ENCODE results near the gene RERE. TPM values are rescaled to one million over a fixed set of nuclear protein-coding genes. Genes with fewer than 3 reads are reported as not detected.

Gene RERE
- total RNA-seq, 2 experiments from 2014 or later: 73.1 to 211 TPM

DNA sequence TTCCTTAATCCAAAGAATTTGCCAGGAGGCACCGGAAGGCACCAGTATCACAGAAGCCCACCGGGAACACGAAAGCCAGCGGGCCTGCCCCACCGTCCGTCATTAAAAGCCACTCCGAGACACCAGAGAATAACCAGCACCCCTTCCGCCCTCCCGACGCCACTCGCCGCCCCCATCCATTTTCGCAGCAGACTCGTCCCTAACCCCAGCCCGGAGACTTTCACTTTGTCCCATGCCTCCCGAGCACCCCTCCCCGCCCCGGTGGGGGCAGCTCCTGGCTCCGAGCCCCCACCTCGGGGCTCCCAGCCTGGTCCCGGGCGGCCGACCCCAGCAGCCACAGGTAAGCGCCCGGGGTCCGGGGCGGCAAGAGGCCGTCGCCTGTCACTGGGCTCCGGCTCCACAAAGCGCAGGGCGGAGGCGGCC is 394.2 kb downstream of the RERE start:
- BruUV-seq (replicated peaks): no TSS peak
- peak overlapping the region; percentile 87 for H3K4me3 ChIP-seq (ENCODE audit: low read depth, low read length, poor library complexity, severe bottlenecking)
- TF ChIP-seq, protein P1, sequence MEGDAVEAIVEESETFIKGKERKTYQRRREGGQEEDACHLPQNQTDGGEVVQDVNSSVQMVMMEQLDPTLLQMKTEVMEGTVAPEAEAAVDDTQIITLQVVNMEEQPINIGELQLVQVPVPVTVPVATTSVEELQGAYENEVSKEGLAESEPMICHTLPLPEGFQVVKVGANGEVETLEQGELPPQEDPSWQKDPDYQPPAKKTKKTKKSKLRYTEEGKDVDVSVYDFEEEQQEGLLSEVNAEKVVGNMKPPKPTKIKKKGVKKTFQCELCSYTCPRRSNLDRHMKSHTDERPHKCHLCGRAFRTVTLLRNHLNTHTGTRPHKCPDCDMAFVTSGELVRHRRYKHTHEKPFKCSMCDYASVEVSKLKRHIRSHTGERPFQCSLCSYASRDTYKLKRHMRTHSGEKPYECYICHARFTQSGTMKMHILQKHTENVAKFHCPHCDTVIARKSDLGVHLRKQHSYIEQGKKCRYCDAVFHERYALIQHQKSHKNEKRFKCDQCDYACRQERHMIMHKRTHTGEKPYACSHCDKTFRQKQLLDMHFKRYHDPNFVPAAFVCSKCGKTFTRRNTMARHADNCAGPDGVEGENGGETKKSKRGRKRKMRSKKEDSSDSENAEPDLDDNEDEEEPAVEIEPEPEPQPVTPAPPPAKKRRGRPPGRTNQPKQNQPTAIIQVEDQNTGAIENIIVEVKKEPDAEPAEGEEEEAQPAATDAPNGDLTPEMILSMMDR (conservative IDR thresholded peaks at IDR 0.05; ENCODE audit: low read length): no peak
- no peak for TF ChIP-seq EZH2phosphoT487 (IDR thresholded peaks at IDR 0.05; ENCODE audit: borderline replicate concordance, low read depth, low read length)
- H3K9me2 ChIP-seq (ENCODE audit: insufficient read depth, low read length): no peaks in the 10 kb centered on the region
- no peaks in the 10 kb centered on the region for H3K9me3 ChIP-seq (ENCODE audit: low read length)
- peak overlapping the region; percentile 97 for H3K4me2 ChIP-seq (ENCODE audit: low read length)
- H3K79me2 ChIP-seq (ENCODE audit: insufficient read depth, low read depth, low read length): peaks cover 75% of the 10 kb centered on the region
- POLR2A ChIA-PET: interaction anchor here (0.9 kb wide), 1 partner anchor 87 kb away, joined by 3 read pairs; no protein-coding TSS in a partner anchor
- peaks cover 64% of the 10 kb centered on the region for H3K4me1 ChIP-seq (ENCODE audit: insufficient read depth, low read length, poor library complexity, severe bottlenecking)
- no peak overlapping the region for H2AFZ ChIP-seq (ENCODE audit: low read length)
- H3K27ac ChIP-seq (ENCODE audit: low read depth, low read length, poor library complexity, severe bottlenecking): peak overlapping the region; percentile 85
- H3K36me3 ChIP-seq (ENCODE audit: insufficient read depth, low read length): peaks cover 51% of the 10 kb centered on the region
- CTCF ChIA-PET (ENCODE audit: unreplicated experiment): no interaction called here
- peak; percentile 42 for DNase-seq (ENCODE audit: low spot score)
- H4K20me1 ChIP-seq (ENCODE audit: insufficient read depth, low read length): peaks cover 31% of the 10 kb centered on the region
- intact Hi-C loops (cut with micrococcal nuclease; ENCODE audit: unreplicated experiment): loop anchor here (5.0 kb wide), 2 partner anchors 279 to 454 kb away; partner anchors contain the start of gene ENO1

DNA sequence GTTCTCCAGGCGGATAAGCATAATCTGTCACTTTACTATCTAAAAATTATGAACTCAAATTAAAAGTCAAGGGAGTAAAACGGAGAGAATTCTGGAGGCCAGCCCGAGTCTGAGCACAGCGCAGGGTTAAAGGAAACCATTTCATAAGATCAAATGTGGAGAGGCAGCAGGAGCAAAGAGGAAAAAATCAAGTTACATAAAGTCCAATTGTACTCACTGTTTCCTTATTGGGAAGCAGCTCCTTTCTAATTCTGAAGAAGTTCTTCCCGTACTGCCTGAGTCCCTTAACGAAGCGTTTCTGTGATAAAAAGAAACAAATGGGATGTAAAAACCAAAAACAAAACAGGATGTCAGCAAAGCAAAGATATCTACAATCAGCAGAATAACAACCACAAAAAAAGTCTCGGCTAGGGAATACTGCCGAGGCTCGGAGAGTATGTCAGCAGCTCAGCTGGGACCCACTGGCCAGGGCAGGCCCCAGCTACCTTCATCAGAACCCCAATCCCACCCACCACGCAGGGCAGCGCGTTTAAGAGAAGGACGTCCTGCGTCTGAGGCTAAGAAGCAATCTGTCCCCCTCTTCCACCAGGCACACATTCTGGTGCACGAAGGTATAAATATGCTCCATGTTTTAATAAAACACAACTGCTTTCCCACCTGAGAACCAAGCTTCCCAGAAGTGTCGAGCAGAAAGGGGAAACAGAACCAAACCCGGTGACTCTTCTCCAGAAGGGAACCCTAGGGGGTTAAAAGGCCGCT is 394.8 kb downstream of the RERE start:
- Histone ChIP-seq H2AFZ (ENCODE audit: low read length) (no peak overlapping the region), H3K9me2 (ENCODE audit: insufficient read depth, low read length) (no peaks in the 10 kb centered on the region), H3K27ac (ENCODE audit: low read depth, low read length, poor library complexity, severe bottlenecking) (peak overlapping the region; percentile 85), H4K20me1 (ENCODE audit: insufficient read depth, low read length) (peaks cover 36% of the 10 kb centered on the region), H3K79me2 (ENCODE audit: insufficient read depth, low read depth, low read length) (peaks cover 80% of the 10 kb centered on the region), H3K4me2 (ENCODE audit: low read length) (peak overlapping the region; percentile 97), H3K9me3 (ENCODE audit: low read length) (no peaks in the 10 kb centered on the region), H3K4me3 (ENCODE audit: low read depth, low read length, poor library complexity, severe bottlenecking) (peak overlapping the region; percentile 87), H3K4me1 (ENCODE audit: insufficient read depth, low read length, poor library complexity, severe bottlenecking) (peaks cover 64% of the 10 kb centered on the region), H3K36me3 (ENCODE audit: insufficient read depth, low read length) (peaks cover 57% of the 10 kb centered on the region)
- CTCF ChIA-PET (ENCODE audit: unreplicated experiment): no interaction called here
- DNase-seq (ENCODE audit: low spot score): peak; percentile 36
- intact Hi-C loops (cut with micrococcal nuclease; ENCODE audit: unreplicated experiment): loop anchor here (5.0 kb wide), 2 partner anchors 280 to 455 kb away; partner anchors contain the start of gene ENO1
- POLR2A ChIA-PET: interaction anchor here (0.9 to 5.0 kb wide), 5 partner anchors 7 to 98 kb away, joined by 3 to 28 read pairs (median 6); no protein-coding TSS in a partner anchor
- no TSS peak for BruUV-seq (replicated peaks)
- no peak for TF ChIP-seq EZH2phosphoT487 (IDR thresholded peaks at IDR 0.05; ENCODE audit: borderline replicate concordance, low read depth, low read length)
- TF ChIP-seq, protein P1 (conservative IDR thresholded peaks at IDR 0.05; ENCODE audit: low read length): no peak

DNA sequence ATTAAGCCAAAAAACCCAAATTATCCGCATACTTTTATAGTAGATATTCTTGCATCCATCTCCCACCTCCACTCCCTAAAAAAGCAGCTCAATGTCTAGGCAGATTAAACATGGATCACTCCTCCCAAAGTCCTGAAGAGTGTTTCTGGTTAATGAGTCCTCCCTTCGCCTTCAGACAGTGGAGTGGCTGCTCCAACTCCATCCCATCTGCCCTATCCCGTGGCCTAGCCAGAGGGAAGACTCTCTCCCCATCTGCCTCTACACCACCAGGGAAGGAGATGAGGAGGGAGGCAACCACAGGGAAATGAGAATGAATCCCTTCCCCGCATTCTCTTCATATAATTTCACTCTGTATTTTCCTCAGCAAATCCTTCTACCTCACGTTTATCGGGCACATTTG is 395.7 kb downstream of the RERE start:
- H3K4me3 ChIP-seq (ENCODE audit: low read depth, low read length, poor library complexity, severe bottlenecking): peak overlapping the region; percentile 87
- H3K4me1 ChIP-seq (ENCODE audit: insufficient read depth, low read length, poor library complexity, severe bottlenecking): peaks cover 66% of the 10 kb centered on the region
- CTCF ChIA-PET (ENCODE audit: unreplicated experiment): no interaction called here
- H3K27ac ChIP-seq (ENCODE audit: low read depth, low read length, poor library complexity, severe bottlenecking): peak overlapping the region; percentile 85
- peak overlapping the region; percentile 97 for H3K4me2 ChIP-seq (ENCODE audit: low read length)
- no peak for DNase-seq (ENCODE audit: low spot score)
- BruUV-seq (replicated peaks): TSS peak; percentile 30
- H3K36me3 ChIP-seq (ENCODE audit: insufficient read depth, low read length): peaks cover 67% of the 10 kb centered on the region
- intact Hi-C loops (cut with micrococcal nuclease; ENCODE audit: unreplicated experiment): loop anchor here (5.0 kb wide), 2 partner anchors 281 to 456 kb away; partner anchors contain the start of gene ENO1
- H3K9me2 ChIP-seq (ENCODE audit: insufficient read depth, low read length): no peaks in the 10 kb centered on the region
- H2AFZ ChIP-seq (ENCODE audit: low read length): no peak overlapping the region
- no peak for TF ChIP-seq EZH2phosphoT487 (IDR thresholded peaks at IDR 0.05; ENCODE audit: borderline replicate concordance, low read depth, low read length)
- TF ChIP-seq, protein P1 (conservative IDR thresholded peaks at IDR 0.05; ENCODE audit: low read length): no peak
- peaks cover 86% of the 10 kb centered on the region for H3K79me2 ChIP-seq (ENCODE audit: insufficient read depth, low read depth, low read length)
- no peaks in the 10 kb centered on the region for H3K9me3 ChIP-seq (ENCODE audit: low read length)
- POLR2A ChIA-PET: interaction anchor here (0.6 to 5.0 kb wide), 10 partner anchors 8 to 456 kb away, joined by 3 to 28 read pairs (median 4); no protein-coding TSS in a partner anchor
- H4K20me1 ChIP-seq (ENCODE audit: insufficient read depth, low read length): peaks cover 40% of the 10 kb centered on the region

All from OCI-LY7 (cell line).